Measurements from ENCODE around the gene RAB11A. TPM values are rescaled to one million over a fixed set of nuclear protein-coding genes. Genes with fewer than 3 reads are reported as not detected.

Gene RAB11A
- total RNA-seq, 1 donor from 2014 or later, result 167 TPM

- no peak overlapping the region for H3K4me3 ChIP-seq (ENCODE audit: low read depth, low read length)
- FAIRE-seq, result no peak
- TF ChIP-seq, protein P1, sequence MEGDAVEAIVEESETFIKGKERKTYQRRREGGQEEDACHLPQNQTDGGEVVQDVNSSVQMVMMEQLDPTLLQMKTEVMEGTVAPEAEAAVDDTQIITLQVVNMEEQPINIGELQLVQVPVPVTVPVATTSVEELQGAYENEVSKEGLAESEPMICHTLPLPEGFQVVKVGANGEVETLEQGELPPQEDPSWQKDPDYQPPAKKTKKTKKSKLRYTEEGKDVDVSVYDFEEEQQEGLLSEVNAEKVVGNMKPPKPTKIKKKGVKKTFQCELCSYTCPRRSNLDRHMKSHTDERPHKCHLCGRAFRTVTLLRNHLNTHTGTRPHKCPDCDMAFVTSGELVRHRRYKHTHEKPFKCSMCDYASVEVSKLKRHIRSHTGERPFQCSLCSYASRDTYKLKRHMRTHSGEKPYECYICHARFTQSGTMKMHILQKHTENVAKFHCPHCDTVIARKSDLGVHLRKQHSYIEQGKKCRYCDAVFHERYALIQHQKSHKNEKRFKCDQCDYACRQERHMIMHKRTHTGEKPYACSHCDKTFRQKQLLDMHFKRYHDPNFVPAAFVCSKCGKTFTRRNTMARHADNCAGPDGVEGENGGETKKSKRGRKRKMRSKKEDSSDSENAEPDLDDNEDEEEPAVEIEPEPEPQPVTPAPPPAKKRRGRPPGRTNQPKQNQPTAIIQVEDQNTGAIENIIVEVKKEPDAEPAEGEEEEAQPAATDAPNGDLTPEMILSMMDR (IDR thresholded peaks at IDR 0.05; ENCODE audit: insufficient read depth, low read length, severe bottlenecking), result no peak
- no peaks in the 10 kb centered on the region for H3K27me3 ChIP-seq (ENCODE audit: control insufficient read depth, insufficient read depth, low read length)
- peaks cover 10% of the 10 kb centered on the region for H3K36me3 ChIP-seq (ENCODE audit: control insufficient read depth, insufficient read depth, low read length)
- peak; percentile 10 for DNase-seq (ENCODE audit: low read depth)
Measured at GRCh38 chr15:65901336-65901735, 32.0 kb downstream of the RAB11A start.

DNA sequence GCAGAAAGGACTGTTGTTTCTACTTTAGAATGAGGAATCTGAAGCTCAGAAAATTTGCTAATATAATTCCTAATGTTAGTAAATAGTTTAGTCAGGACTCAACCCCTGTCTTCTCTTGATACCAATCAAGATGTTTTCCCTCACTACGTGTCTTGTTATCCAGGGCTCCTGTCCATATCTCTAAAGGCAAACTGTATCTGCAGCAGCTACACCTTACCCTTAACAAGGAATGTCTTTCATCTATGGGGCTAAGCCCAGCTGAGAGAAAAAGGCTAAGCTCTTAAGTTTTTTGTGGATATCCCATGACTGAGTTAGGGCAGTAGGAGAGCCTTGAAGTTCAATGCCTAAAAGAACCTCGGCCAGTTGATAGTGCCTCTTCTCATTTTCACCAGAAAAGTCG, 32.5 kb downstream of the RAB11A start:
- H3K27me3 ChIP-seq (ENCODE audit: control insufficient read depth, insufficient read depth, low read length), result no peaks in the 10 kb centered on the region
- no peak overlapping the region for H3K4me3 ChIP-seq (ENCODE audit: low read depth, low read length)
- DNase-seq (ENCODE audit: low read depth), result no peak
- TF ChIP-seq, protein P1 (IDR thresholded peaks at IDR 0.05; ENCODE audit: insufficient read depth, low read length, severe bottlenecking), result no peak
- H3K36me3 ChIP-seq (ENCODE audit: control insufficient read depth, insufficient read depth, low read length), result peaks cover 10% of the 10 kb centered on the region
- no peak for FAIRE-seq

DNA sequence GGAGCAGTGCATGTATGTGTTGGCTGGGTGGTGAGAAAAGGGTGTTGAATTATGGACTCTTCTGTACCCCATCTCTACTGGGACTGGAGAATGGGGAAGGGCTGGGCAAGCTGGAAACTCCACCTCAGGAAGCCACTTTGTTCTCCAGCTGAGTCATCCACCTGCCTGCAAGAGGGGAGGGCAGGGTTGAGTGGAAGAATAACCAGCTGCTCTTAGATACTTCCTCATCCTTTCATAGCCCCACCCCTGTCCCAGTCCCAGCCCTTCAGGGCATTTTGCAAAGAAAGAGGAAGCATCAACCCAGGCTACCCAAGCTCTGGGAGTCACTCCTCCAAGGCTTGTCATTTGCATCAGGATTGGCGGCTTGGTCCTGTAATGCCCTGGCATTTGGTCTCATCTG, 33.1 kb downstream of the RAB11A start:
- DNase-seq (ENCODE audit: low read depth), result peak; percentile 95
- peak; percentile 88 for FAIRE-seq

GRCh38 chr15:65903296-65904073, 34.2 kb downstream of the RAB11A start:
- TF ChIP-seq, protein P1 (IDR thresholded peaks at IDR 0.05; ENCODE audit: insufficient read depth, low read length, severe bottlenecking), result no peak
- FAIRE-seq (no peak), DNase-seq (ENCODE audit: low read depth) (no peak)
- Histone ChIP-seq H3K4me3 (ENCODE audit: low read depth, low read length) (no peak overlapping the region), H3K27me3 (ENCODE audit: control insufficient read depth, insufficient read depth, low read length) (no peaks in the 10 kb centered on the region), H3K36me3 (ENCODE audit: control insufficient read depth, insufficient read depth, low read length) (peaks cover 13% of the 10 kb centered on the region)

More for the DNA sequence above, 33.1 kb downstream of the RAB11A start:
- Histone ChIP-seq H3K27me3 (ENCODE audit: control insufficient read depth, insufficient read depth, low read length) (no peaks in the 10 kb centered on the region), H3K36me3 (ENCODE audit: control insufficient read depth, insufficient read depth, low read length) (peaks cover 9% of the 10 kb centered on the region), H3K4me3 (ENCODE audit: low read depth, low read length) (no peak overlapping the region)
- TF ChIP-seq, protein P1 (IDR thresholded peaks at IDR 0.05; ENCODE audit: insufficient read depth, low read length, severe bottlenecking), result no peak

DNA sequence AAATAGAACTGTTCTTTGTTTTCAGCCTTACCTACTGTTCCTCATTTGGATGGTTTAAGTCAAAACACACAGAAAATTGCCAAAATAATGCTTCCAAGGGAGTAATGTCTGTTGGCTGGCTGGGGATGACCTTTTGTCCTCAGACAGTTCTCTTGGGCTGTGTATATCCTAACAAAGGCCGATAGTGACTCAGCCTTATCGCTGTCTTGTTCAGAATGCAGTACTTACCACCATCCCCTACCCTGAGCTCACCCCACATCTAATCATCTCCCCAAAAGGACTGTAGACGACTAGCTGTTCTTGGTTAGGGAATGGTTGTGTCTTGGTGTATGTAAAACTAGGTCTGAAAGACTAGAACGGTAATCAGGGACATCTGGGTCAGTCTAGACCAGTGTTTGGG, 35.0 kb downstream of the RAB11A start:
- no peak overlapping the region for H3K4me3 ChIP-seq (ENCODE audit: low read depth, low read length)
- FAIRE-seq (no peak), DNase-seq (ENCODE audit: low read depth) (no peak)
- H3K36me3 ChIP-seq (ENCODE audit: control insufficient read depth, insufficient read depth, low read length), result peaks cover 14% of the 10 kb centered on the region
- H3K27me3 ChIP-seq (ENCODE audit: control insufficient read depth, insufficient read depth, low read length), result no peaks in the 10 kb centered on the region
- TF ChIP-seq, protein P1 (IDR thresholded peaks at IDR 0.05; ENCODE audit: insufficient read depth, low read length, severe bottlenecking), result no peak

DNA sequence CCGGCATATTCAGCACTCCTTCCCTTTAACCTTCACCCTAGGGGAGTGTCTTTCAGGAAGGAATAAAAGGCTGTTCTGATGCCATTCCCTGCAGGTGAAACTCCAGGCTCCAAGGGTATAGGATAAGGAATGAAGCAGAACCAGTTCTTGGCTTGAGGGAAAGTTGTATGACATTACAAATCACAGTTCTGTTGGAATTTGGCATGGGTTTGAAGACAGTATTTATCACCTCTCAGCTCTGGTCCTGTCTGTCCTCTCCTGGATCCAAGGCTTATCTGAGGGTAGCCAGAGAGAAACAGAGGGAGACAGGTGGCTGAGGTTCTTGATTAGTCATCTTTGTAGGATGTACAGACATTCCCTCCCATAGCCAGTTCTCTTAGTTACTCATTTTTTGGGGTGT, 37.1 kb downstream of the RAB11A start:
- Histone ChIP-seq H3K4me3 (ENCODE audit: low read depth, low read length) (no peak overlapping the region), H3K36me3 (ENCODE audit: control insufficient read depth, insufficient read depth, low read length) (peaks cover 20% of the 10 kb centered on the region), H3K27me3 (ENCODE audit: control insufficient read depth, insufficient read depth, low read length) (no peaks in the 10 kb centered on the region)
- TF ChIP-seq, protein P1 (IDR thresholded peaks at IDR 0.05; ENCODE audit: insufficient read depth, low read length, severe bottlenecking), result no peak
- peak; percentile 46 for DNase-seq (ENCODE audit: low read depth)
- no peak for FAIRE-seq
